Measurements from ENCODE around the gene LYRM1. TPM values are rescaled to one million over a fixed set of nuclear protein-coding genes. Genes with fewer than 3 reads are reported as not detected.

The LYRM1 gene
- 23.2 TPM for total RNA-seq (ENCODE audit: unreplicated experiment)
- long read RNA-seq, transcript LYRM1-208 (4 exons, 460 nt): major isoform, 6 of 17 reads
- long read RNA-seq, partial matches to known transcripts: 1 of 17 reads
- long read RNA-seq, other reads (novel, unspliced or antisense): 5 of 17 reads

- Mint-ChIP-seq H3K9me3 (ENCODE audit: unreplicated experiment) (peaks cover 14% of the 10 kb centered on the region), H3K27me3 (ENCODE audit: unreplicated experiment) (peaks cover 2% of the 10 kb centered on the region), H3K27ac (ENCODE audit: unreplicated experiment) (peak within 1 kb of the TSS; percentile 99), H3K4me3 (ENCODE audit: unreplicated experiment) (peak within 1 kb of the TSS; percentile 96), H3K36me3 (ENCODE audit: unreplicated experiment) (no peaks in the 10 kb centered on the region), H3K4me1 (ENCODE audit: low read depth, unreplicated experiment) (peaks cover 14% of the 10 kb centered on the region)
- TF ChIP-seq, protein P1, sequence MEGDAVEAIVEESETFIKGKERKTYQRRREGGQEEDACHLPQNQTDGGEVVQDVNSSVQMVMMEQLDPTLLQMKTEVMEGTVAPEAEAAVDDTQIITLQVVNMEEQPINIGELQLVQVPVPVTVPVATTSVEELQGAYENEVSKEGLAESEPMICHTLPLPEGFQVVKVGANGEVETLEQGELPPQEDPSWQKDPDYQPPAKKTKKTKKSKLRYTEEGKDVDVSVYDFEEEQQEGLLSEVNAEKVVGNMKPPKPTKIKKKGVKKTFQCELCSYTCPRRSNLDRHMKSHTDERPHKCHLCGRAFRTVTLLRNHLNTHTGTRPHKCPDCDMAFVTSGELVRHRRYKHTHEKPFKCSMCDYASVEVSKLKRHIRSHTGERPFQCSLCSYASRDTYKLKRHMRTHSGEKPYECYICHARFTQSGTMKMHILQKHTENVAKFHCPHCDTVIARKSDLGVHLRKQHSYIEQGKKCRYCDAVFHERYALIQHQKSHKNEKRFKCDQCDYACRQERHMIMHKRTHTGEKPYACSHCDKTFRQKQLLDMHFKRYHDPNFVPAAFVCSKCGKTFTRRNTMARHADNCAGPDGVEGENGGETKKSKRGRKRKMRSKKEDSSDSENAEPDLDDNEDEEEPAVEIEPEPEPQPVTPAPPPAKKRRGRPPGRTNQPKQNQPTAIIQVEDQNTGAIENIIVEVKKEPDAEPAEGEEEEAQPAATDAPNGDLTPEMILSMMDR (IDR thresholded peaks at IDR 0.05; ENCODE audit: partially characterized antibody, unreplicated experiment): no peak
- DNase-seq: peak; percentile 99
Measured at GRCh38 chr16:20900299-20901067, at the start of gene LYRM1, which contains the start of gene DCUN1D3. Gene LYRM1 (plus strand): TSS chr16:20900771. CDS start chr16:20915556, 14,785 bp downstream. Gene DCUN1D3 (minus strand): TSS chr16:20900358. CDS start chr16:20862538, 37,820 bp downstream.

- H3K27me3 Mint-ChIP-seq (ENCODE audit: unreplicated experiment): no peaks in the 10 kb centered on the region
- no peaks in the 10 kb centered on the region for H3K9me3 Mint-ChIP-seq (ENCODE audit: unreplicated experiment)
- no peak overlapping the region for H3K4me3 Mint-ChIP-seq (ENCODE audit: unreplicated experiment)
- H3K27ac Mint-ChIP-seq (ENCODE audit: unreplicated experiment): no peak overlapping the region
- TF ChIP-seq, protein P1 (IDR thresholded peaks at IDR 0.05; ENCODE audit: partially characterized antibody, unreplicated experiment): no peak
- no peak for DNase-seq
- H3K4me1 Mint-ChIP-seq (ENCODE audit: low read depth, unreplicated experiment): no peaks in the 10 kb centered on the region
- H3K36me3 Mint-ChIP-seq (ENCODE audit: unreplicated experiment): no peaks in the 10 kb centered on the region
Measured at GRCh38 chr16:20850981-20851380, 49.6 kb upstream of the LYRM1 start.

- Mint-ChIP-seq H3K4me3 (ENCODE audit: unreplicated experiment) (no peak overlapping the region), H3K27me3 (ENCODE audit: unreplicated experiment) (no peaks in the 10 kb centered on the region), H3K4me1 (ENCODE audit: low read depth, unreplicated experiment) (no peaks in the 10 kb centered on the region), H3K36me3 (ENCODE audit: unreplicated experiment) (no peaks in the 10 kb centered on the region), H3K27ac (ENCODE audit: unreplicated experiment) (no peak overlapping the region), H3K9me3 (ENCODE audit: unreplicated experiment) (no peaks in the 10 kb centered on the region)
- no peak for DNase-seq
- TF ChIP-seq, protein P1 (IDR thresholded peaks at IDR 0.05; ENCODE audit: partially characterized antibody, unreplicated experiment): no peak
Measured at GRCh38 chr16:20851601-20852000, 49.0 kb upstream of the LYRM1 start.

- Mint-ChIP-seq H3K27me3 (ENCODE audit: unreplicated experiment) (no peaks in the 10 kb centered on the region), H3K4me3 (ENCODE audit: unreplicated experiment) (no peak overlapping the region), H3K4me1 (ENCODE audit: low read depth, unreplicated experiment) (peaks cover 9% of the 10 kb centered on the region), H3K27ac (ENCODE audit: unreplicated experiment) (peak overlapping the region; percentile 55), H3K9me3 (ENCODE audit: unreplicated experiment) (no peaks in the 10 kb centered on the region), H3K36me3 (ENCODE audit: unreplicated experiment) (no peaks in the 10 kb centered on the region)
- TF ChIP-seq, protein P1 (IDR thresholded peaks at IDR 0.05; ENCODE audit: partially characterized antibody, unreplicated experiment): no peak
- no peak for DNase-seq
Measured at GRCh38 chr16:20853143-20853542, 47.4 kb upstream of the LYRM1 start.

All from glutamatergic neuron (in vitro differentiated cells).